ENCODE measurements around the gene CCDC51.

CCDC51 gene

DNA sequence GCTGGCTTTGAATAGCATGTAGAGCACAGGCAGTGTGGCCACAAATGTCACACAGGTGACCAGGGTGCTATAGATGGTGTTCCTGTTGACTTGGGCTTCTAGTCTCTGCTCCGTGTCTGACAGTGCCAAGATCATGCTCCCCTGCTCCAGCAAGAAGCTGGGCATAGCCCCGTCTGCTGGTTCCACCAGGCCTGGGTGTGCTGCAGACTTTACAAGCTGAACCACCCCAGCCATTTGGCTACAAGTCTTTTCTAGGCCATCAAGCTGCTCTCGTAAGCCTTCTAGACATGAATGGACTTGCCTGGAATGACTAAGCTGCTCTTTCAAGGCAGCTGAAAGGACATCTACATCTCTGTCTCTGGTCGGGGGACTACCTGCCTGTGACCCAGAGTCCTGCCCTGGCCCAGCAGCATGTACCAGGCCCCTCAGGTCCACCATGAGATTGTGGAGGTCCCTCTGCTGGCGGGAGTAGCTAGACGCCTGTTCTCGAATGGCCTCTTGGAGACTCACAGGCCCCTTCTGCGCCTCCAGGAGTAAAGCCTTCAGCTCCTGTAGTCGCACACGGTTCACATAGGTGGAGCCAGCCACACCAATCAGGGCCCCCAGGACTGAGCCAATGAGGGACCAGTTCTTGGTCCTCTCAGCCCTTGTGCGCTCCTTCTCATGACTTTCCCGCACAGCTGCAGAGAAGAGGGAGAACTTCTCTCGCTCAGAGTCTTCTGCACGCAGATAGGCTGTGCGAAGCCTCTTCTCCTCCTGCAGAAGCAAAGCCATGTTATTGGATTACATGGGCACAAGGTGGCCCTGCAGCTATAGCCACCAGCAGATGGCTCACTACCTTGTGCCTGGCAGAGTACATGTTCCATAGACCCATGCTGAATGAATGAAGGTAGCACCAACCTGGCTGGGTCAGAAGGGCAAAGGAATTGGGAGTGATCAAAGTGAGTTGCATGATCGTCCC lies 7.2 kb downstream of the CCDC51 start:
- DNase-seq, result no peak

DNA sequence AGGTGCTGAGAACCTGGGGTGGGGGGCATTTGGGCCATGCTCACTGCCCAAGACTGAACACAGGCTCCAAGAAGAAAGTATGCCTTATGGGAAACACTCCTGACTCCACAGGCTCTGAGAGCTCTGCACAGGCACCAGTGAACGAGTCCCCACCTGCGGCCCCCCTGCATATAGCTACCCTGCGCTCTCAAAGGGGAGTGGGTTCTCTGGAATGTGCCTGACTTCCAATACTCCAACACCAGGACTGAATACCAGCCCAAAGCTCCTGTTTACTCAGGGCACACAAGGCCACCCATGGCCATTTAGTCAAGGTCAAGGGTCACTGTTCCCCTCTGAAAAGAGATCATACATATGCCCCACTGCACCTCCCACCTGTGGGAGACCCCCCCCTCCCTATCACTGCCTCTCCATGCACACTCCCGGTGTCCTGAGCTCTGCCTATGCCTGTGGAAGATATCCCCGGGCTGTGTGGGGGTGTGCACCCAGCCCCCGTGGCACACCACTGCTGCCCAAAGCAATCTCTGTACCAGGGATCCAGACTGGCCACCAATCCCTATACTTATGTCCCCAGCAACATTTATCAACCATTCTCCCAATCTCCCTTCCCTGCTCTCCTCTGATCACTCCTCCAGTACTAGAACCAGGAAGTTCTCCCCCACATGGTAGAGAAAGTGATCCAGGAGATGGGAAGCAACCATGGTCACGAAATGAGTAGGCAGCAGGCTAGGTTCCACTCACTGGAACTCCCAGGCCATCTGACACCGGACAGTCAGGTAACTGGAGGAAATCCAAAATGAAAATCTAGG lies 8.5 kb downstream of the CCDC51 start:
- DNase-seq, result no peak

DNA sequence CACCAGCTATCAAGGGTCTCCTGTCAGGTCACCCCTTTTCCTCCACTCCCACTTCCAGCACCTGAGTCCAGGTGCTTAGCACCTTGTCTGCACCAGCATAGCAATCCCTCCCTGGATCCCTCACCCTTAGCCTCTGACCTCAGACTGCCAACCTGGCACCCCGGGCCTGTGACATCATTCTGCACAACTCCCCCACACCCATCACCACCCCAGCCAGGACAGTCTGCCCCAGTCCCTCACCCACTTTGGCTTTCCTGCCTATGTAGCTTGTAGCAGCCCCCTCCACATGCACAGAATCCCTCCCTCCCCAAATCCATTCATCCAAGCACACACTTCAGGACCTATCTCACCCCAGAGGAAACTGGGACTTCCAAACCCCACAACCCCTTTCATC lies 9.2 kb downstream of the CCDC51 start:
- DNase-seq, result no peak

DNA sequence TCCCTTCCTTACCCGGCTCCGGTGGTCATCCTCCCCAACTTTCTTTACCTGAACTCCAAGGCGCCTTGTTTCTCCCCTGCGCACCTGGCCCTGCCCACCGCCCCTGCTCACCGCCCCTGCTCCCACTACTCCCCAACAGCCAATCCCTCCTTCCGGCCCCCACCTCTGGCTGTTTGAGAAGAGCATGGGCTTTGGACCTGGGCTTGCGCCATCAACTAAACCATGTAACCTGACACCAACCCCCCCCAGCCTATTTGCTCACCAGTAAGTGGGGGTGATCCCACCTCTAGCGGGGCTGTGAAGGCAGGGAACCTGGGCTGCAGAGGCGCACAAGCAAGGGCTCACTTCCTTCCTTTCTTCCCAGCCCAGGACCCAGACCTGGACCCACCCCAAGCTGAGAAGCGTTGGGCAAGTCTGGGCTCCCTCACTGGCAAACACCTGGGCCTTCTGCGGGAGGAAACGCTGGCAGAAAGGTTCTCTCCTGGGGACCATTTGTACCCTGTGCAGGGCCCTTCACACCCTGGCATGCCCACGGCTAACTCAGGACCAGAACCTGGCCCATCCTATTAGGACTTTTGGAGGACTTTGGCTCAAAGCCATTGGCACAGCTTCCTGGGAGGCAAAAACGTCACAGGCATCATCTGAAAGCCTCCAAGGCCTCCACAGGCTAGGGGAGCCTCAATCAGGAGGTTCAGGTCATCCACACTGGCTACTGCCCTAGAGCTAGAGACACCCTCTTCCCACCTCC lies 9.8 kb downstream of the CCDC51 start, which contains the start of gene PLXNB1:
Gene PLXNB1, minus strand, starts transcription at position 127 of the 748 bp plus-strand sequence. CDS start 5,475 bp downstream, outside the sequence.
- DNase-seq, result no peak

DNA sequence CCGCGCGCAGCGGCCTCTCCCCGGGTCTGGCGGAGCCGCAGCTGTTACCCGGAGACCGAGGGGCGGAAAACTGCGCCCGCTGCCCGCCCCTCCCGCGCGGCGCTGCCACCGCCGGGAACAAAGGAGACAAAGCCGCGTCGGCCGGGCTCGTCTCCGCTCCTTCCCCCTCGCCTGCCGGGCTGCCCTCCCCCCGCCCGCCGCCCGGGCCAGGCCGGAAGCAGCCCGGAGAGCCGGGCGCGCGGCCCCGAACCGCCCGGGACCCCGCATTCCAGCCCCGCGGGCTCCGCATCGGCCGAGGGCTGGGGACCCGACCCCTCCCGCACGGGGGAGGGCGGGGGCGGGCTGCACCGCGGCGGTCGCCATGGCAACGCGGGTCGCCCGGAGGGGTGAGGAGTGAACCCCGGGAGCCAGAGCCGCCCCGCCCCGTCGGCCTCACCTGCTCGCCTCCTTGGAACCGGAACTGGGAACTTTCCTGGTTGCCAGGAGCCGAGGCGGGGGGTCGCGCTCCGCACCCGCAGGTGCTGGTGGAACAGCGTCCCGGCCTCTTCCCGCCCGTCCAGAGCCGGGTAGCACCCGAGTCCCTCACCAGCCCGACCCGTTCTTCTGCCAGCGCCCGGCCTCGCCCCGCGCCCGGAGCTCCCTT lies 10.5 kb downstream of the CCDC51 start:
- DNase-seq, result no peak

DNA sequence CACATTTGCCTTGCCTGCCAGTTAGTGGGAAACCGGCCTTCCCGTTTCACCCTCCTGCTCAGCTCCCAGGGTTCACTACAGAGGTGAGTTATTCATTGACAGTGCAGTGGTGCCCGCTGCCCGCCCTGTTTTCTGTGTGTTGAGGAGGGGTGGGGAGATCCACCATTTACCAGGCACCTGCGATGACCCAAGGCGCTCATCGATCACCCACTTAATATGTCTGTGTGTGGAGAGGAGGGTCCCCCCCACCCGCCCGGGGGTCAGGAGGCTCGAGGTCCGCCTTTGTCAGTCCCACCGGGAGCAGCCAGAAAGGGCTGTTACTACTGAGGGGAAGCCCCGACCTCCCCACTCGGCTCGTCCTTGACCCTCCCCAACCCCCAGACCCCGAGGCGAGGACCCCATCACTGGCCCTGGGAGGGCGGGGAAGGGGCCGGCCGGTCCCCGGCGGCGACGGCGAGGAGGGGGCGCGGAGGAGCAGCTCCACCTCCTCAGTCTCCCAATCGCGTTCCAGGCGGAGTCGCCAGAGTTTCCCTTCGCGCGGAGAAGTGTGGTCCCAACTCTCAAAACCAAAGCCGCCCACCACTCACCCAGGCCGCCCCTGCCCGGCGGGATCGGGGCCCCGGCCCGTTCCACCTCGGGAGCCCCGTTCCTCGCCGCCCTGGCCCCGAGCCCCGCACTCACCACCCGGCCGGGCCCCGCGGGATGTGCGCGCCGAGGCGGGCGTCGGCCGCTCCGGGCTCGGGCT lies 11.2 kb downstream of the CCDC51 start:
- DNase-seq, result no peak

DNA sequence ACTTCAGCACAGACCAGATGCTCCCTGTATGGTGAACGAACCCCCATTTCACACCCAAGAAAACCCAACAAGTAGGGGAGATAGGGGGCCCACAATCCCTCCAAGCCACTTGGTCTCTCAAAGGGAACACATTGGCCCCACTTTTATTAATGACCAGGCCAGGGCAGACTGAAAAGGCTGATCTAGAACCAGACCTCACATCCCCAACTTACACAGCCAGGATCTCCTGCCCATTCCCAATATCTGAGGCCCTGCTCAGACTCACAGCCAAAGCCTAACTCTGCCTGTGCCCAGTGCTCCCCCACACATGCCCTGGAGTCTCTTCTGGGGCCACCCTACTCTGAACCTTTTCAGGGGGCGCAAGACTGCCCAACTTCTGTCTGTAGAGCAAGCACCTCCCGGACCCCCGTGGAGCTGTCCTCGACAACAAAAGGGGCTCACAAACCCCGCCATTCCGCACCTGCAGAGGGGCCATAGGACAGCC lies 11.8 kb downstream of the CCDC51 start:
- DNase-seq, result no peak

DNA sequence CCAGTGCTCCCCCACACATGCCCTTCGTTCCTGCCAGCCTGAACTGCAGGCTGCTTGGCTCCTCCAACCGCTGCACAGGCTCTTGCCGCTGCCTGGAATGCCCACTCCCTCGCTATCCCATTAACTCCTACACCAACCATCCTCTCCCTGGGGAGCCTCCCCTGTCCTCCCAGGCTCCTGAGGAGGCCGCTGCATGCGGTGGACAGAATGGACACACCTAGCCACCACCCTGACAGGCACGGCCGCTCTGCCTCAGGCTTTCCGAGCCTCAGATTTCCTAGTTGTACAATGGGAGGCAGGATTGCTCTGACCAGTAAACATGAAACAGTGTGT lies 12.3 kb downstream of the CCDC51 start:
- no peak for DNase-seq

DNA sequence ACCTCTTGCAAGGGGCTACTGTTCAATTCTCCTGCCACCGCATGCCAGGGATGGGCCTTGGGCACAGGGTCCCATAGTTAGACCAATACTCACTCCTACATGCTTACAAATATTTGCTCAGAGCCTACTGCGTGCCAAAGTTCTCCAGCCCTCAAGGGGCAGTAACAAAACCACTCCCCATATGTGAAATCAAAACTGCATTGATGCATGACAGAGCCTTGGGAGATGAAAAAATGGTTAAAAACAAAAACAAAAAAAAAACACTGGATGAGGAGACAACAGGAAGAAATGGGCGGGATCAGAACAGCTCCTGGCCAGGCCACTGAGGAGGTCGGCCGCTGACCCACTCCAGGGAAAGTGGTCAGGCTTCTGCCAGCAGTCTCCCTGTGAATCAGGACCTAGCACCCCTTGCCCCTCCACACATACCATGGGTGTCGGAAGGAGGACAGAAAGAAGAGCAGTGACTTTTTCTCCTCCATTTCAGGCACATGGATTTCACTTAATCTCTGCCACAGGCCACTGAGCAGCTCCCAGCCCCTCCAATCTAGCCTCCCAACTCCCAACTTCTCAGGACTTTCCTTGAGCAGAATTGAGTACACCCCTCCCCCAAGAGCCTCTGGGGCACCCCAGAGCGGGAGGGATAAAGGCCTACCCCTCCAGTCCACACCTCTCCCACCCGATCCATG lies 12.8 kb downstream of the CCDC51 start:
- DNase-seq, result no peak

DNA sequence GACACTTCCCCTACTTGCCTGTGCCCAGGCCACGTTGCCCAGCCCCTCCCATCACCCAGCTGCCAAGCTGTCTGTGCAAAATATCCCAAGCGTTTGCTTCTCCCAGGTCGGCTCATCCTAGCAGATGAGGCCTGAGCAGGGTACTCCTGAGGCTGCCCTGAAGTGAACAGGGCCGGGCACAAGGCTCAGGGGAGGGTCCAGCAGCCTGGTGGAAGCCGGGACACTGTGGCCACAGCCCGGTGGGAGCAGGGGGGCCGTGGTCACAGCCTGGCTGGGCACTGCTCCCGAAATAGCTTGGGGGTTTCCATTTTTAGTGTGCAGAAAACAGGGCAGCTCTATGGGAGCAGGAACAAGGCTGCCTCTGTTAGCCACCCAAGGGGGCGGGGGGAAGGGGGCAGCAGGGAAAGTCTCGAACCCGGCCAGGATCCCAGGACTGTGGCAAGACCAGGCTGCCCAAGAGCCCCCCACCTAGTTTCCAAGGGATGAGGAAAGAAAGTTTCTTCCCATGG lies 13.5 kb downstream of the CCDC51 start:
- no peak for DNase-seq

DNA sequence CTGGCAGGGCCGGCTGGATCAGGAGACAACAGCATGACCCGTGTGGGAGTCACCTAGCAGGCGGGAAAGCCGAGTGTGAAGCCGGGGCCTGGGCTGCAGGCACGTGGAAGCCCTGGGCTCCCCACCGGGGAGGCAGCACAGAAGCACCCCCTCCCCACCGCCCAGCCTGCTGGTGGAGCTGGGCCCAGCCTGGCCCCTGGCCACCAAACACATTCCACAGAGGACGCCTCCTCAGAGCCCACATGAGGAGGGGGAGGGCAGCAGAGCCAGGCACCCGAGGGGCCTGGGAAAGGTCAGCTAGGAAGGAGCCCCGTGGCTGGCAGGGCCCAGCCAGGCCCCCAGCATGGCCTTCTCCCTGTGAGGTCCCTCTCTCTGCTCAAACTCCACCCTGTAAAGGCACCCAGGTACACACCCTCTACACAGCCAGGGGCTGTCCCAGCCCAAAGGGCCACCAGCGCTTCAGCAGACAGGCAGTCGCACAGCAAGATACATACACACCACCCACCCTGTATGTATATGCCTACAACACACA lies 14.6 kb downstream of the CCDC51 start:
- DNase-seq, result no peak

DNA sequence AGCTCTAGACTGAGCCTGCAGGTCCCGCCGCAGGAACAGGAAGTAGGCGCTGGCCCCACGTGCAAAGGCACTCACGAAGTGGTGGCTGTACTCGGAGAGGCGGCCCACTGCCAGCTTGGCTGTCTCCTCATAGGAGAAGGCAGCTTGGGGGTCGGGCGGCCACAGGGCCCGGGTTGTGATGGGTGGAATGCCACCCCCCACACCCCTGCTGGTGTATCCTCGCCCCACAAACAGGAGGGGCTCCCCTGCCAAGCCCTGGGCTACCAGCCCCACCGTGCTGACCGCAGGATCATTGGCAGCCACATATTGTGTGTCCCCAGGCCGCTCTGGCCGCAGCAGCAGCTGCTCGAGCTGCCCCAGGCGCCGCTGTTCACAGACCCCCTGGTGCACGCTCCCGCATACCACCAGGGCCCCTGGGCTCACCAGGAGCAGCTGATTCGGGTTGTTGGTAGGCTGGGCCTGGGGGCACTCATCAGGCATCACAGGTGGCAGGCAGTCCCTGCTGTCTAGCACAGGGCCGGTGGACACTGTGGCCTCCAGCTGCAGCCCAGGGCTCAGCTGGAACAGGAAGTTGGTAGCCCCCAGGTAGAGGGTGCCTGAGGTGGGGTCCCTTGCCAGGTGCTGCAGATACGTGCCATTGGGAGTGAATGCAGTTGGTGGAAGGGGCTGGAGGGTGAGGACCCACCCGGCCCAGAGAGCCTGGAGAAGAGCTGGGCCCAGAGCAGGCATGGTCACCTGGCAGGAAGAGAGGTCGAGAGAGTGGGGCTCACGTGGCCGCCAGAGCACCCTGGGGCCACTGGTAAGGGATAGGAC lies 15.8 kb downstream of the CCDC51 start:
- no peak for DNase-seq

DNA sequence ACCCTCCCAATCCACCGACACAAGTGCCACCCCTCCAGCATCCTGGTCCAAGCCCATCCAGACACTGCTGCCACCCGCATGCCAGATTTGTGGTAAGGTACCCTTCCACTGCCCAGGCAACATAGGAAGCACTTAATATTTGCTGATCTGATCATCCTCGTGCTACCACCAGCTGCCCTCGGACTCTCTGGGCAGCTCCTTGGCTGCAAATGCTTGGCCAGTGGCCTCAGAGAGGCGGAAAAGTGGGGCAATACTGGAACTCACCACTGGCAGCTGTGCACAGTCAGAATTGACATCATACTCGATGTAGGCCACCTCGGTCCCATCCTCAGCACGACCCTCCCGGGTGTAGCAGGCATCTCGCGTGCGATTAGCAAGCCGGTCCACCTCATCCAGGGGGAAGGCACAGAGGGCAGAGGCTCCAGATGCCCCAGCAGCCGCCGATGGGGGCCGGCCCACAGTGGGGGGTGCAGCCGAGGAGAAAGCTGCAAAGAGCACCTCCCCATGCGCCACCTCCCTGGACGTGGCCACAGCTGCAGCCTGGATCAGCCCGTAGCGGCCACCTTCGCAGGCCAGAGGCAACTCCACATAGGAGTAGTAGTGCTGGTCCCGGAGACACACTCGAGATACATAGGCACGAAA lies 16.6 kb downstream of the CCDC51 start:
- DNase-seq, result no peak

DNA sequence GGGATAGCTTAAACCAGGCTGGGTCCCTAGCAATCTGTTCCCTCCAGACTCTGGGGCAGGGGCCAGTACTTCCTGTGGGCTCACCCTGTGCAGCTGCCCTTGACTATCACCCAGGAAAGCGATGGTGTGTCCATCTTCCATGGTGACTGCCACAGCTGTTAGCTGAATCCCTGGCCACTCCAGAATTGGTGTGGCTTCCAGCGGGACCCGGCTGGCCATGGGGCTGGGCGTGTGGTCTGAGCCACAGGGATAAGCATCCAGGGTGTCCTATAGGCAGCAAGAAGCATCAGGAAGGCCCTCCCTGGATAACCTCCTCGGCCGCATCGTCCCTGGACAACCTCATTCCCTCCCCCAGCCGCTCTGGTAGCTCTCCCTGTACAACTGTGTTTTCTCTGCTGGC lies 17.2 kb downstream of the CCDC51 start:
- DNase-seq, result no peak

DNA sequence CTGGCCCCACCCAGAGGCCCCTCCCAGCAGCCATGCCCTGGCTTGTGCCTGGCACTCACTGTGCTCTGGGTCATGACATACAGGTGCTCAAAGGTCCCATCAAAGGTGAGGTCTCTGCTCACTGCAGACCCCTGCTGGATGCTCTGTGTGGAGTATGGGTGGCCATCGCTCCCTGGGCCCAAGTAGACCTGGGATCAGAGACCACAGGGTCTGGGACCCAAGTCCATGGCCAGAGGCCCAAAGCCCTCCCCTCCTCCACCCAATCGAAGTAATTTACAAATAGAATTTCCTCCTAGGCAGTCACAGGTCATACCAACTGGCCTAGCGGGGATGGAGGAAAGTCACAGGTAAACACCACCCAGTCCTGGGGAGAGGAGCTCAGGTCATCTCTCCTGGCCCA lies 17.6 kb downstream of the CCDC51 start:
- no peak for DNase-seq

DNA sequence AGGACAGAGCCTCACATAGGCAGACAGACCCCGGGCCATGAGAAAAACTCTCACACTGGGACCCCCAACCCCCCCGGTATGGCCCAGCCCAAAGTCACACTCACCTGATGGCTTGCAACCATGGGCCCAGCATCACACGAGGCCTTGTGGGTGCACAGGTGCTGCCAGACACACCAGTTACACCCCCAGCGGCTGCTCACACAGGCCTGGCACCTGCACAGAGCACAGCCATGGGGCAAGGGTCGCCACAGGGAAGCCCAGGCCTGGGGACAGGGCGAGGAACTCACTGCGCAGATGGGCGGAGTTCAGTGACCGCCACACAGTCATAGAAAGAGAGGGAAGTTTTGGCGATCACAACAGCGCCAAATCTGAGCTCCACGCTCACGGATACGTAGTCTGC lies 19.4 kb downstream of the CCDC51 start:
- no peak for DNase-seq

DNA sequence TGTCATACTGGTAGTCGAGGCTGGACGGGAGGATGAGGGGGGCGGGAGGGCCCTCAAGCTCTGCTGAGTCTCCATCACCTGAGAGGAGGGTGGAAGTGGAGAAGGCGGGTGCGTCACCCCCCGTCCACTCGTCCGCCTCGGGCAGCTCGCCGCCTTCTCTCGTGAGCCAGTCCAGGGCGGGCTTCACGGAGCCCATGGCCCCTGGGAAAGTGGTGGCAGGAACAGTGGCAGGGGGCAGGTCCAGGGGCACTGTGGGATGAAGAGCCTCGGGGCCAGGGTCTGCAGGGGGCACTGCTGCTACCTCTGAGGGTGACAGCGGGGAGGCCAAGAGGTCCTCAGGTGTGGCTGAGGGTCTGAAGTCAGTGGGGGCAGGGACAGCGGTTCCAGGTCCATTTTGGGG lies 20.3 kb downstream of the CCDC51 start:
- no peak for DNase-seq

DNA sequence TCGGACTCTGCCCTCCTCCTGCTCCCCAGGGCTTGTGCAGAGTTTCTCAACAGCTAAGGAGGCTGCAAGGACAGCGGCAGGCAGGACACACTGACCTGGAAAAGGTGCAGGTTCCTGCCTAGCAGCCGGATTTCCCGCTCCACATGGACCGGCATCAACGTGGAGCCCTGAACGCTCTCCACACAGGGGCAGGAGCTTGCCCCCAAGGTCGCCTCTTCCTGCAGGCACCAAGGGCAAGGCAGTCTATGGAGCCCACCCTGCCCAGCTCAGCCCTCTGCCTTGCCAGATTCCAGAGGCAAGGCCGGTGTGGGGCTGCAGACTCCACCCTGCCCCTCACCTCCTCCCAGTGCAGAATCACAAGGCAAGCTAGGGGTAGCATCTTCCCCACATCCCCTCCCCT lies 20.8 kb downstream of the CCDC51 start:
- DNase-seq, result no peak

DNA sequence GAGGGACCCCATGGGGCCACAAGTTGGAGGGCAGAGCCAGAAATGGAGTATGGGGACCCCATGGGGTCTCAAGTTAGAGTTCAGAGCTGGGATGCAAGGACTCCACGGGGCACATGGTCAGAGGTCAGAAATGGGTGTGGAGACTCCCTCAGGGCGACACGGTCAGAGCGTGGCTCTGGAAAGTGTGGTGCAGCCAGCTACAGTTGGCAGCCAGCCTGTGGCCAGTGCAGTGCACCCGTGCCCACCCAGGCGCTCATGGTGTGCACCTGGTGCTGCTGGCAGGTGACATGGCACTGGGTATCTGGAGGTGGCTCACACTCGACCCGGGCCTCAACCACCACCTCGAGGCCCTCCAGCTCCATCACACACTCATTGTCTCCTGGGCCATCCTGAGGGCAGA lies 21.3 kb downstream of the CCDC51 start:
- no peak for DNase-seq
